22Rv1 (cell line): Measurements from ENCODE around the gene SMYD4.
"Not testable (repeated sequence)": the region's sequence is repeated elsewhere in the genome, so short reads cannot be mapped to it uniquely, and the experiment has no call there.

Experiments used
- CTCF ChIP-seq: fragments of 450-650 bp; IDR thresholded peaks from 2 replicates; pipeline ENCODE4 v1.5.1; 2017; ENCODE audit warnings: mild to moderate bottlenecking
- ZFX ChIP-seq: fragments of 450-650 bp; IDR thresholded peaks from 2 replicates; pipeline ENCODE4 v1.6.1; 2017; ENCODE audit warnings: antibody characterized with exemption, borderline replicate concordance

DNA sequence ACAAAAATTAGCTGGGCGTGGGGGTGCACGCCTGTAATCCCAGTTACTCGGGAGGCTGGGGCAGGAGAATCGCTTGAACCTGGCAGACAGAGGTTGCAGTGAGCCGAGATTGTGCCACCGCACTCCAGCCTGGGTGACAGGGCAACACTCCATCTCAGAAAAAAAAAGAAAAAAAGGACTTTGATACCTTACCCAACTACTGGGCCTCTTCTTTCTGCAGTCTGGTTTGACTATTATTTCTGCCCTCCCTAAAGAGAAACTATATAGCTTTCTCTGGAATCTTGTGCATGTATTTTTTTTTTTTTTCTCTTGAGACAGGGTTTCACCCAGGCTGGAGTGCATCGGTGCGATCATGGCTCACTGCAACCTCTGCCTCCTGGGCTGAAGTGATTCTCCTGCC is 31.9 kb downstream of the SMYD4 start:
- TF ChIP-seq CTCF, ZFX: not testable (repeated sequence)
